GM23338 (cell line): ENCODE data around the gene RNF5.

Experiments
- CREB1 ChIP-seq: fragments of 250-450 bp; sonication (Bioruptor Pico); IDR thresholded peaks from 2 replicates; pipeline ENCODE4 v1.5.0; 2020; ENCODE audit warnings: low read depth, mild to moderate bottlenecking, moderate library complexity
- CTCF ChIP-seq, 2 experiments: fragments of 200-600 bp in 1 of 2; sonication (generic) in 1 of 2; conservative IDR thresholded peaks; 2 replicates each; pipeline versions ENCODE4 v1.5.1 to v1.6.1; 2016 to 2017; ENCODE audit warnings: antibody characterized with exemption in 2 of 2, low read depth in 2 of 2, mild to moderate bottlenecking in 2 of 2, moderate library complexity in 1 of 2
- EZH2 ChIP-seq: fragments of 200-600 bp; sonication (generic); IDR thresholded peaks from one replicate; pipeline ENCODE4 v1.8.0; 2017; ENCODE audit warnings: antibody characterized with exemption, mild to moderate bottlenecking, low read depth; ENCODE audit not compliant: unreplicated experiment
- EZH2phosphoT487 ChIP-seq: fragments of 200-600 bp; sonication (generic); IDR thresholded peaks from one replicate; pipeline ENCODE4 v1.8.1; 2018; ENCODE audit warnings: antibody characterized with exemption; ENCODE audit not compliant: unreplicated experiment
- JUNB ChIP-seq: IDR thresholded peaks from one replicate; pipeline ENCODE4 v1.6.1; 2016; ENCODE audit warnings: antibody characterized with exemption; ENCODE audit not compliant: unreplicated experiment
- NANOG ChIP-seq: IDR thresholded peaks from 2 replicates; pipeline ENCODE4 v1.6.1; 2016; ENCODE audit warnings: antibody characterized with exemption, borderline replicate concordance
- POLR2AphosphoS5 ChIP-seq: IDR thresholded peaks from 2 replicates; pipeline ENCODE4 v1.6.1; 2016; ENCODE audit warnings: antibody characterized with exemption, low read depth
- REST ChIP-seq: IDR thresholded peaks from one replicate; pipeline ENCODE4 v1.6.1; 2018; ENCODE audit warnings: antibody characterized with exemption; ENCODE audit not compliant: unreplicated experiment
- STAT1 ChIP-seq: IDR thresholded peaks from one replicate; pipeline ENCODE4 v1.6.1; 2016; ENCODE audit warnings: antibody characterized with exemption; ENCODE audit not compliant: unreplicated experiment
- ZNF114 ChIP-seq: fragments of 250-450 bp; sonication (Bioruptor Pico); IDR thresholded peaks from 2 replicates; pipeline ENCODE4 v1.5.0; 2020; ENCODE audit warnings: mild to moderate bottlenecking, moderate library complexity
- ZNF331 ChIP-seq: fragments of 250-450 bp; sonication (Bioruptor Pico); IDR thresholded peaks from 2 replicates; pipeline ENCODE4 v1.5.0; 2020; ENCODE audit warnings: low read depth, mild to moderate bottlenecking, moderate library complexity
- TF ChIP-seq, protein P1 (sequence below): IDR thresholded peaks from 2 replicates; pipeline ENCODE4 v1.6.1; 2016; ENCODE audit warnings: antibody characterized with exemption

DNA sequence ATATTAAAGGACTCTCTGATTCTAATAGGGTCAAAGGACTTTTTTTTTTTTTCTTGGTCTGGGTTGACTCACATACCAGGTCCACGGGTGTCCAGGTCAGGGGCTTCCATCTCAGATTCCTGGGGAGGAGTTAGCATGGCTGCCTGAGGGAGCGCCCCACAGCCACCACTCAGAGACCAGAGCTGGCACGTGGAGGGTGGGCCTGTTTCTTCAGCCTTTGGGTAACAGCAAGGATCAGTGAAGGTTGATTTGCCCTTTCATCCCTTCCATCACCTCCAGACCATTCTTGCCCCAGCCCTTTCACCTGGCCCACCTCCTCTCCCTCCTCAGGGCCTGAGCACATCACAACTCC lies 20.1 kb downstream of the RNF5 start:
- no peak for TF ChIP-seq CTCF (conservative IDR thresholded peaks at IDR 0.05; ENCODE audit: low read depth in 2 of 2)
- TF ChIP-seq POLR2AphosphoS5 = no peak
- no peak for TF ChIP-seq EZH2
- no peak for TF ChIP-seq REST
- no peak for TF ChIP-seq EZH2phosphoT487
- TF ChIP-seq CREB1 = no peak
- TF ChIP-seq, protein P1, sequence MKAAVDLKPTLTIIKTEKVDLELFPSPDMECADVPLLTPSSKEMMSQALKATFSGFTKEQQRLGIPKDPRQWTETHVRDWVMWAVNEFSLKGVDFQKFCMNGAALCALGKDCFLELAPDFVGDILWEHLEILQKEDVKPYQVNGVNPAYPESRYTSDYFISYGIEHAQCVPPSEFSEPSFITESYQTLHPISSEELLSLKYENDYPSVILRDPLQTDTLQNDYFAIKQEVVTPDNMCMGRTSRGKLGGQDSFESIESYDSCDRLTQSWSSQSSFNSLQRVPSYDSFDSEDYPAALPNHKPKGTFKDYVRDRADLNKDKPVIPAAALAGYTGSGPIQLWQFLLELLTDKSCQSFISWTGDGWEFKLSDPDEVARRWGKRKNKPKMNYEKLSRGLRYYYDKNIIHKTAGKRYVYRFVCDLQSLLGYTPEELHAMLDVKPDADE = no peak
- no peak for TF ChIP-seq ZNF331 (CRISPR knock-in tag)
- TF ChIP-seq STAT1 = no peak
- TF ChIP-seq JUNB = no peak
- TF ChIP-seq ZNF114 (CRISPR knock-in tag) = no peak
- TF ChIP-seq NANOG = no peak
